Keratinocyte (primary cell): ENCODE results near the gene IPO11. TPM values are rescaled to one million over a fixed set of nuclear protein-coding genes. Genes with fewer than 3 reads are reported as not detected.

Source experiments
- DNase-seq: peaks from one replicate; pipeline ENCODE4 v3.0.0-alpha.2; 2011; ENCODE audit warnings: low read depth, missing footprints, low spot score
- FAIRE-seq: peaks from 2 replicates; lab custom pipeline; 2011; peaks lifted over from hg19 to GRCh38; lab: Jason Lieb, UNC
- H2AFZ ChIP-seq: 2 replicates; pipeline ENCODE4 v1.6.0; 2012; ENCODE audit warnings: low read length, control low read depth, inconsistent platforms; ENCODE audit not compliant: control insufficient read depth
- H3K27ac ChIP-seq: 2 replicates; pipeline ENCODE4 v1.5.1; 2011; ENCODE audit warnings: low read length; ENCODE audit not compliant: control insufficient read depth, insufficient read depth
- H3K27me3 ChIP-seq: 3 replicates; pipeline ENCODE4 v1.6.0; 2011; ENCODE audit warnings: low read length; ENCODE audit not compliant: control insufficient read depth, insufficient read depth; ENCODE audit errors: extremely low read depth
- H3K36me3 ChIP-seq, 2 experiments: 2 replicates in 1 of 2; 3 replicates in 1 of 2; pipeline ENCODE4 v1.5.1; 2011; ENCODE audit warnings: low read length in 2 of 2, mild to moderate bottlenecking in 1 of 2; ENCODE audit not compliant: control insufficient read depth in 2 of 2, insufficient read depth in 2 of 2; ENCODE audit errors: extremely low read depth in 1 of 2
- H3K4me1 ChIP-seq: 3 replicates; pipeline ENCODE4 v1.5.1; 2011; ENCODE audit warnings: low read length; ENCODE audit not compliant: control insufficient read depth, insufficient read depth; ENCODE audit errors: extremely low read depth
- H3K4me2 ChIP-seq: 3 replicates; pipeline ENCODE4 v1.6.0; 2011; ENCODE audit warnings: low read depth, low read length; ENCODE audit not compliant: control insufficient read depth, insufficient read depth; ENCODE audit errors: extremely low read depth
- H3K4me3 ChIP-seq, 3 experiments: fragments of 200-600 bp in 1 of 3; sonication (generic) in 1 of 3; 2 replicates in 2 of 3; 3 replicates in 1 of 3; pipeline ENCODE4 v1.5.1; 2011 to 2016; ENCODE audit warnings: low read length in 3 of 3, mild to moderate bottlenecking in 3 of 3, control low read depth in 2 of 3, inconsistent platforms in 1 of 3, low read depth in 1 of 3, mixed read lengths in 1 of 3, mixed run types in 1 of 3, moderate library complexity in 1 of 3; ENCODE audit not compliant: control insufficient read depth in 2 of 3, insufficient read depth in 2 of 3; ENCODE audit errors: extremely low read depth in 1 of 3
- H3K79me2 ChIP-seq: 2 replicates; pipeline ENCODE4 v1.6.0; 2012; ENCODE audit warnings: low read length; ENCODE audit not compliant: control insufficient read depth, insufficient read depth
- H3K9ac ChIP-seq: 3 replicates; pipeline ENCODE4 v1.6.0; 2011; ENCODE audit warnings: low read length; ENCODE audit not compliant: control insufficient read depth, insufficient read depth; ENCODE audit errors: extremely low read depth
- H3K9me1 ChIP-seq: 3 replicates; pipeline ENCODE4 v1.6.0; 2011; ENCODE audit warnings: low read length; ENCODE audit not compliant: control insufficient read depth, insufficient read depth; ENCODE audit errors: extremely low read depth
- H3K9me3 ChIP-seq: 2 replicates; pipeline ENCODE4 v1.5.1; 2012; ENCODE audit warnings: low read depth, low read length; ENCODE audit not compliant: control insufficient read depth
- H4K20me1 ChIP-seq: 3 replicates; pipeline ENCODE4 v1.6.0; 2011; ENCODE audit warnings: low read length; ENCODE audit not compliant: control insufficient read depth, insufficient read depth; ENCODE audit errors: extremely low read depth
- EZH2 ChIP-seq: IDR thresholded peaks from one replicate; pipeline ENCODE4 v1.6.1; 2012; ENCODE audit warnings: inconsistent platforms, mild to moderate bottlenecking, low read length, moderate library complexity
- dilution Hi-C: fragments of 300-500 bp; cut with MboI; formaldehyde crosslinking; loops from one replicate; pipeline ENCODE4 v1.7.0; 2020; ENCODE audit warnings: low sequenced_read_pairs; ENCODE audit not compliant: extremely low pct_ligation_motif_present
- polyA plus RNA-seq, 5 experiments: library from polyadenylated mRNA; depleted of rRNA in 3 of 5; stranded (reverse) in 3 of 5; stranded (forward) in 1 of 5; unstranded in 1 of 5; fragments of >200 nt; gene quantifications; 1 replicate in 1 of 5; 2 replicates in 3 of 5; 3 replicates in 1 of 5; pipeline versions ENCODE4 v1.2.1 to v1.2.3, GENCODE V29; 2011 to 2012; ENCODE audit warnings: missing spikeins in 2 of 5, low read depth in 1 of 5, low replicate concordance in 1 of 5
- TF ChIP-seq, protein P1 (sequence below), 3 experiments: IDR thresholded peaks in 1 of 3; conservative IDR thresholded peaks in 1 of 3; optimal IDR thresholded peaks in 1 of 3; 2 replicates in 2 of 3; 3 replicates in 1 of 3; pipeline versions ENCODE3 to v1.5.1; 2011; ENCODE audit warnings: low read length in 3 of 3, mild to moderate bottlenecking in 3 of 3, moderate library complexity in 2 of 3, control low read depth in 1 of 3, inconsistent platforms in 1 of 3; ENCODE audit not compliant: insufficient read depth in 2 of 3; ENCODE audit errors: extremely low read depth in 1 of 3

Gene IPO11
- polyA plus RNA-seq, 1 donor (not counting 4 experiments of a cell fraction or from before 2014, with no cell fraction given): 34.7 TPM

DNA sequence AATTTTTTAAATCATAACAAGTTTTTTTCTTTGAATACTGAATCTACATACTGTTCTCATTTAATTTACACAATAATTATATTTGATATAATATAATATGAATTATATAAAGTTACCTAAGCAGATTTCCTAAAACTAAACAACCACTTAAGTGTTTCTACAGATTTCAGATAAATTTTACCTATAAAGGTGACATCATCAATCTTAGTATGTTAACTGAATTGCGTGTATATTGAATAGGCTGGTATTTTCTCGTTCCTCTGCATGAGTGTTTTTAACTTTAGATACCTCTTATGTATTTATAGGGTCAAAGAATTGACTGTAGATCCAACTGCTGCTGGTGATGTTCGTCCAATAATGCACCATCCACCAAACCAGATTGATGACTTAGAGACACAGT, 39.2 kb upstream of the IPO11 start:
- DNase-seq (no peak), FAIRE-seq (no peak)
- Histone ChIP-seq H3K4me1 (peaks cover 9% of the 10 kb centered on the region), H3K27ac (no peak overlapping the region), H3K27me3 (no peaks in the 10 kb centered on the region), H2AFZ (no peak overlapping the region), H3K9me3 (no peaks in the 10 kb centered on the region), H3K9me1 (no peaks in the 10 kb centered on the region), H3K4me2 (no peak overlapping the region), H4K20me1 (no peaks in the 10 kb centered on the region), H3K79me2 (no peaks in the 10 kb centered on the region), H3K4me3 (no peak overlapping the region), H3K36me3 (peaks cover 0 to 11% of the 10 kb centered on the region in 2 experiments), H3K9ac (no peak overlapping the region)
- TF ChIP-seq, protein P1, sequence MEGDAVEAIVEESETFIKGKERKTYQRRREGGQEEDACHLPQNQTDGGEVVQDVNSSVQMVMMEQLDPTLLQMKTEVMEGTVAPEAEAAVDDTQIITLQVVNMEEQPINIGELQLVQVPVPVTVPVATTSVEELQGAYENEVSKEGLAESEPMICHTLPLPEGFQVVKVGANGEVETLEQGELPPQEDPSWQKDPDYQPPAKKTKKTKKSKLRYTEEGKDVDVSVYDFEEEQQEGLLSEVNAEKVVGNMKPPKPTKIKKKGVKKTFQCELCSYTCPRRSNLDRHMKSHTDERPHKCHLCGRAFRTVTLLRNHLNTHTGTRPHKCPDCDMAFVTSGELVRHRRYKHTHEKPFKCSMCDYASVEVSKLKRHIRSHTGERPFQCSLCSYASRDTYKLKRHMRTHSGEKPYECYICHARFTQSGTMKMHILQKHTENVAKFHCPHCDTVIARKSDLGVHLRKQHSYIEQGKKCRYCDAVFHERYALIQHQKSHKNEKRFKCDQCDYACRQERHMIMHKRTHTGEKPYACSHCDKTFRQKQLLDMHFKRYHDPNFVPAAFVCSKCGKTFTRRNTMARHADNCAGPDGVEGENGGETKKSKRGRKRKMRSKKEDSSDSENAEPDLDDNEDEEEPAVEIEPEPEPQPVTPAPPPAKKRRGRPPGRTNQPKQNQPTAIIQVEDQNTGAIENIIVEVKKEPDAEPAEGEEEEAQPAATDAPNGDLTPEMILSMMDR (optimal IDR thresholded peaks at IDR 0.05 in 1 of 3, IDR thresholded peaks at IDR 0.05 in 1 of 3, conservative IDR thresholded peaks at IDR 0.05 in 1 of 3; ENCODE audit: extremely low read depth in 1 of 3, insufficient read depth in 2 of 3, low read length in 3 of 3): no peak
- no peak for TF ChIP-seq EZH2
- dilution Hi-C loops: no loop called here

DNA sequence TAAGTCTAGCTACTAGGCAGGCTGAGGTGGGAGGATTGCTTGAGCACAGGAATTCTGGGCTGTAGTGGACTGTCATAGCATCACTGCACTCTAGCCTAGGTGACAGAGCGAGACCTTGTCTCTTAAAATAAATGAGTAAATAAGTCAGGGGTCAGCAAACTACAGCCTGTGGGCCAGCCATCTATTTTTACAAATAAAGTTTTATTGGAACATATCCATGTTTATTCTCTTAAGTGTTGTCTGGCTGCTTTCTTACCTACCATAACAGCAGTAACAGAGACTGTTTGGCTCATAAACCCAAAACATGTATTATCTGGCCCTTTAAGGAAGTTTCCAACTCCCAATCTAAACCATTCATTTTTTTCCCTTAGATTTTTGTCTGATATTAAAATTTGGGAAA, 38.5 kb upstream of the IPO11 start:
- Histone ChIP-seq H3K9ac (no peak overlapping the region), H3K27ac (no peak overlapping the region), H4K20me1 (no peaks in the 10 kb centered on the region), H3K27me3 (no peaks in the 10 kb centered on the region), H3K79me2 (no peaks in the 10 kb centered on the region), H3K4me2 (no peak overlapping the region), H3K9me3 (no peaks in the 10 kb centered on the region), H3K4me1 (peaks cover 9% of the 10 kb centered on the region), H3K9me1 (no peaks in the 10 kb centered on the region), H3K4me3 (no peak overlapping the region), H3K36me3 (peaks cover 0 to 11% of the 10 kb centered on the region in 2 experiments), H2AFZ (no peak overlapping the region)
- DNase-seq (no peak), FAIRE-seq (no peak)
- dilution Hi-C loops: no loop called here
- TF ChIP-seq, protein P1 (optimal IDR thresholded peaks at IDR 0.05 in 1 of 3, IDR thresholded peaks at IDR 0.05 in 1 of 3, conservative IDR thresholded peaks at IDR 0.05 in 1 of 3; ENCODE audit: extremely low read depth in 1 of 3, insufficient read depth in 2 of 3, low read length in 3 of 3): no peak
- no peak for TF ChIP-seq EZH2
